AML-193 (cell line): ENCODE data around the gene FBXO11.
A peak's percentile ranks its signal among the peaks of the same experiment; 100 is the strongest.

Source experiments
- DNase-seq, 2 experiments: peaks; one replicate each; lab custom pipeline; 2025; lab: John Stamatoyannopoulos, UW

Gene FBXO11

DNA sequence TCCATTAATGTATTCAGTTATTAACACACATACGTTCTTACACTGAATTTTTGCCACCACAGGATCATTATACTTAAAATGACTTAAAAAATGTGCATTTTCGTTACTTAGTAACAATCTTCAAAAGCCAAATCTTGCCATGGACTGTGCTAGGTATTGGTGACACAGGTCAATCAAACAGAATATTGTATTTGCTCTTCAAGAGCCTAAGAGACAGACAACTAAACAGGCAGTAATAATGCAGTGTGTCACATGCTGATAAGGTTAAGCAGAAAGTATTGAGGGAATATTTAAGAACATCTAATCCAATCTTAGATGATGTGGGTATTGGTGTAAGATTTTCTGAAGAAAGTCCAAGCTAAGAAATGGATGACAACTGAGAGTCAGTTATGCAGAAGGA is 56.9 kb downstream of the FBXO11 start:
- no peak for DNase-seq

DNA sequence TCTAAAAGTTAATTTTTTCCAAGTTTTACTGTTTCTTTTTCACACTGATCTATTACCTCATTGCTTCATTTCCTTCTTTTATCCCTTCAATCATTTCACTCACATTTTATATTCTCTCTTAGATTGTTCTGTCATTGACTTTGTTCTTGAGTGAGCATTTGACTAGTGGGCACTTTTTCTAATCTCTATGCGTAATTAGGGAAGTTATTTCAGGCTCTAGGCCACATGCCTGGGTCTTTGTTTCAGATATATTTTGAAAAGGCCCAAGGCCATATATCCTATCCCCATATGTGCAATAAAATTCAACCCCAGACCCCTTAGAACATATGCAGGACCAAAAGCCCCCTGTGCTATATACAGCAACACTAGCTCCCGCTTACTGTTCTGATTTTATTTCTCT is 62.1 kb downstream of the FBXO11 start:
- DNase-seq, result no peak

DNA sequence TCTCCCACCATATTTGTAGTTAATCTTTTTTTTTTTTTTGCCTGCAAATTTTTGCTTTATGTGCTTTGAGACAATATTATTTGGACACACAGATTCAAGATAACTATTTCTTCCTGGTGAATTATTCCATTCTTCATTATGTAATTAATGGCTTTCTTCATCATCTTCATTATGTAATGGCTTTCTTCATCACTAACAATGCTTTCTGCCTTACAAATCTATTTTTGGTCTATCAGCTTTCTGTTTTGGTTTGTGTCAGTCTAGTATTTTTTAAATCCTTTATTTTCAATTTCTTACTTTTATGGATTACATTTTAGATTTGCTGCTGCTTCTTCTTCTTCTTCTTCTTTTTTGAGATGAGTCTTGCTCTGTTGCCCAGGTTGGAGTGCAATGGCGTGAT is 62.9 kb downstream of the FBXO11 start:
- DNase-seq, result no peak

DNA sequence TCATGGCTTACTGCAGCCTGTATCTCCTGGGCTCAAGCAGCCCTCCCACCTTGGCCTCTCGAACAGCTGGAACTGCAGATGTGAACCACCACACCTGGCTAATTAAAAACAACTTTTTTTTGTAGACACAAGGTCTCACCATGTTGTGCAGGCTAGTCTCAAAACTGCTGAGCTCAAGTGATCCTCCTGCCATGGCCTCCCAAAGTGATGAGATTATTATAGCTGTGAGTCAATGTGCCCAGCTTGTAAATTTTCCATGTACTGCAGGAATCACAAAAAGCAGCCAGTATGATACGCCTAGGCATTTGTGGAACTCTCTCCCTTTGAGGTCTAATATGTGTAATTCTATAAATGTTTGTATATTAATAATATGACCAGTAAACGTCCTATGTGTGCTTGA is 63.5 kb downstream of the FBXO11 start:
- no peak for DNase-seq

DNA sequence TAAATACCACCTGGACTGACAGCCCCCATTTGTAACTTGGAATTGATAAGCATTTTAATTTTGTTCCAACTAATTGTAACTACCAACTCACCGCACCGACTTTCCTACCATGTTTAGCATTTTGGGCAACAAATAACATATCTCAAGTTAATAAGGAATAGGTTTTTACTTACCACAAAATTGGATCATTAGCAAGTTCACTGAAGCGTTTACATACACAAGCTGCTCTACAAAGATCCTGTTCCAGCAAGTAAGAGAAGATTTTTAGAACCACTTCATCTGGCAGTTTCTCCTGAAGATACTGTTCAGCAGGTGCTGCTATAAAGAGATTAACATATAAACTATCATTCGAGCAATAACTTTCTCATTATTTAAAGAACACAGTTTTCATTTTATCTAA is 67.6 kb downstream of the FBXO11 start:
- DNase-seq, result no peak

DNA sequence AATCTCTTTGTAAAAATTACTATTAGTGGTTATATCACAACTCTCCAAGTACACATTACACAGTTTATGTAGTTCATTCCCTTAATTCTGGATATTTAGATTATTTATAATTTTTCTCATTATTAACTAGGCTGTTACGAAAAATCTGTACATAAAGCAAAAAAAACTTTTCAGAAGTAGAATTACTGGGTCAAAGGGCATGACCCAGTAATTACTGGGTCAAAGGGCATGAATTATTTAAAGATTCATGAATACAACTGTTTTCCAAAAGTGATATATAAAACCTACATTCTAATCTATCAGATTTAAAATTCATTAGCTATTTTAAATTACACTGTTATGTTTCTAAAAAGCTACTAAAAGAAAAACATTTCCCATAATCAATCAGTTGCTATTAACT is 68.0 kb downstream of the FBXO11 start:
- no peak for DNase-seq

DNA sequence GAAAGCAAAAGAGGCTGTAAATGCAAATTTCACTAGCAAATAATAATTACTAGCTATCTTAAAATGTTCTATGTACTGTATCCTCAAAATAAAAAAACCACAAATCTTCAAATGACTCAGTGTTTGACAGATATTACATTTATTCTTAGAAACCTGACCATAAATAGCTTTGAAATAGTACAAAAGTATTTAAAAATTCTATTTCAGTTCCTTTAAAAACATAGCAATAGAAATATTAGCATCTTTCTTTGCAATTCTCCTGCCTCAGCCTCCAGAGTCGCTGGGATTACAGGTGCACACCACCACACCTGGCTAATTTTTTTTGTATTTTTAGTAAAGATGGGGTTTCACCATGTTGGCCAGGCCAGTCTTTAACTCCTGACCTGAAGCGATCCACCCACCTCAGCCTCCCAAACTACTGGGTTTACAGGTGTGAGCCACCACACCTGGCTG is 72.8 kb downstream of the FBXO11 start:
- no peak for DNase-seq

DNA sequence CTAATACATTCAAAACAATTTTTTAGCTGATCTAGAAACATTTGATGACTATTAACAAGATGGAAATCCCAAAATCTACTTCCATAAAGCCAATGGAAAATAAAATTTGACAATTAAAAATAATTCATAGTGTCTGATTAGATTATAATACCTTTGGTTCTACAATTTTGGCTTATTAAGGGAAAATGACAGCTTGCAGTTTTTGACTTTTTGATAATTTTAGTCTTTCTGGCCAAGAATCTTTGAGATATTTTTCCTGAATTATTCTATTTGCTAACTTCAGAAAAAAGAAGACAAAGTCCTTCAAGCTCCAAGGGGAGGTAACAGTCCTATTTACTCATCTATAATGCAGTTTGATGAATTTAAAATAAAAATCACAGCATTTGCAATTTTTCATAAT is 83.8 kb downstream of the FBXO11 start:
- DNase-seq, result no peak

DNA sequence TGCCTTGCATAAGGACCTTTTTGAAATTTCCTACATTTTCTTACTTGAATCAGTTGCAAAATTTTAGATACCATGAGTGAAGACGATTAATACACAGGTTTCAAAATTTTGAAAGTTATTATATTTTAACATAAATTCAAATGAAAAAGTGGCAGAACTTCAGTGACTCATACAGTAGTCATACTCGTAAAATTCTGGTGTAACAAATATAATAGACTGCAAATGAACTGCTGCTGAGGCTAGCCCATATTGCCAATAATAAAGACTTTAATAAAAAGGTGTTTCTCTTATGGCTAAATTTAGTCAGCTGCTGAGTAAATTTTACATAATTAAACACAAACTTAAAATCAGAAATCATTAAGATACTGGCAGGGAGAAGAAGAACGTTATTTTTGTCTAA is 86.5 kb downstream of the FBXO11 start:
- DNase-seq, result no peak

DNA sequence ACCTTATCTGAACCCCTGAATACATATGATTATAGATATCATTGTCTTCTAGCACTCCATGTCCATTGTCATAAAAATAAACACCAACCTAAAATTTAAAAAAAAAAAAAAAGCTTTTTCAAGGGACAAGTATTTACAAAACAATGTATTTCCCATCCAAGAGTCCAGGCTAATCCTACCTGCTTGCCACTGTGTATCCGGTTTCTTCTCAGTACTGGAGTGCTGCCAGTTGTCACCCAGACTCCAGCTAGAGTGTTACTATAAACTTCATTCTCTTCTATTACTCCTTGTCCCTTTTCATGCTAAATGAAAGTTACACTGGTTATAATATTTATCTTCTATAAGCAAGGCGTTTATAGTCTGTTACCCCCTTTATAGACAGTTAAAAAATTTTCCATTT is 87.5 kb downstream of the FBXO11 start:
- DNase-seq, result no peak

DNA sequence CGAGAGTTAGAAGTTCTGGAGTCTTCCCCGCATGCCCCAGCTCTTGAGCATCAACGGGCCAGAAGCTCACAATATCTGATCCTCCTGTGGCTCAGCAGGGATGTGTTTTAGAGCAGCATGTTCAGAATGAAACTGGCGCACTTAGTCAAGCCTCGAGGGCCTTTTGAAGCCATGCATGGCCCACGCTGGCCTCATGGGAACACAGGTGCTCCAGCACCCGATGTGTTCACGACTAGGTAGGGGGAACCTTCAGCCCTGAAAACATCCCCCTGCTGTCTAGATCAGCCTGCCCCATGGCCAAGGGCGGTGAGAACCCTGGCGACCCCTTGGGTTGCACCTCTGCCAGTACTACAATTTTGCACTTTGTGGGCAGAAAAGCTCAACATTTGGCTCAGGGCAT is 90.5 kb downstream of the FBXO11 start:
- no peak for DNase-seq

DNA sequence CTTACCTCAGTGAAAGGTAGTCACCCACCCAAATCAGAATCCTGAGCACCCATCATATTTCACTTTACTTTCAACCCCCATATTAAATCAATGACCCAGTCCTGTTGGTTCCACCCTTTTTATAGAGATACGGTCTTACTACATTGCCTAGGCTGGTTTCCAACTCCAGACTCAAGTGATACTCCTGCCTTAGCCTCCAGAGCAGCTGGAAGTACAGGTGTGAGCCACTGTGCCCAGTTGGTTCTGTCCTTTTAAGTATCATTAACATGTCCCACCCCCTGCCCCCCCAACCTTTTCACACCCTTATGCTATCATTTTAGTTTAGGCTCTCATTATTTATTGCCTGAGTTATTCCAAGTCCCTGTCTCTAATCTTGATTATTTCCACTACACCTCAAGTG is 94.6 kb downstream of the FBXO11 start:
- DNase-seq, result no peak

DNA sequence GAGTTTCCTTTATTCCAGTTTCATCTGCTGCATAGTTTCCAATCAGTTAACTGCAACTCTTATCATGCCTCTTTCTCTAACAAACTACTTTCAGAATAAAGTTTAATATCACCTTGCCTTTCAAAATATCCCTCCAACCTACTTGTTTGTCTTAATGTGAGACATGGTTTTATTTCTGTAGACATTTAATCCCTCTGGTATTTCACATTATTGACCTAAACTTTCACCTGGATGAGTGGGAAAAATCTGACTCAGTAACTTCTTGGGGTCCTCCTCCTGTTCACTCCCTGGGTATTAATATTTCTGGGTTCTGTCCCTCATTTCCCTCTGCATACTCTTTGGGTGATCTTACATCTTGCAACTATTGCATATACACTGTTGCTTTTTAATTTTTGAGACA is 95.4 kb downstream of the FBXO11 start:
- no peak for DNase-seq

DNA sequence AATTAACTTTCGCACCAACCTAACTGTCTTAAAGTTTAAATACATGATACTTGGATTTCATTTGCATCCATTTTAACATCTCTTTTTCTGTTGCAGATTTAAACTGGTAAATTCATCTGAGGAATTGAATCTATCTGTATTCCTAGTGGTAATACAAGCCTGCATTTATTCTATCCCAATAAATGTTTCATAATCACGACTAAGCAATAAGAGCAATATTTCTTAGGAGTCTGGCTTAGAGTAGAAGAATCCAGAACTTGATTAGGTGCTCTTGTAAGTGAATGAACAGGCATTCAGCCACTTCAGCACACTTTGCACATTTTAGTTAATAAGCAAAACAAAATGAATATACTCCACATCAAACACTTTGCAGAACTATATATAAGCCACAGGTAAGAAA is 96.4 kb downstream of the FBXO11 start:
- no peak for DNase-seq

DNA sequence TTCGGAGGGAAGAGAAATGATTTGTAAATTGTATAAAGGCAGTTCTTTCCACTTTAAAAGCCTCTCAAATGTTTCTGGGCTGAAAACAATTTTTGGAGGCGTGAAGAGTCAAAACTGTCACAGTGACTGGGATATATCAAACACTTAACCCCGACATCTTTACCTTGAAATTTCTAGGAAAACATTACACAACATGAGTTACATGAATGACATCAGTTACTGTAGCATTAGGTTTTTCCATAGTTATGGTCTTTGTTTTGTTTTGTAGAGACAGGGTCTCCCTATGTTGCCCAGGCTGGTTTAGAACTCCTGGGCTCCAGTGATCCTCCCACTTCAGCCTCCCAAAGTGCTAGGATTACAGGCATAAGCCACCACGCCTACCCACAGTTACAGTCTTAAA is 97.7 kb downstream of the FBXO11 start:
- DNase-seq, result no peak

DNA sequence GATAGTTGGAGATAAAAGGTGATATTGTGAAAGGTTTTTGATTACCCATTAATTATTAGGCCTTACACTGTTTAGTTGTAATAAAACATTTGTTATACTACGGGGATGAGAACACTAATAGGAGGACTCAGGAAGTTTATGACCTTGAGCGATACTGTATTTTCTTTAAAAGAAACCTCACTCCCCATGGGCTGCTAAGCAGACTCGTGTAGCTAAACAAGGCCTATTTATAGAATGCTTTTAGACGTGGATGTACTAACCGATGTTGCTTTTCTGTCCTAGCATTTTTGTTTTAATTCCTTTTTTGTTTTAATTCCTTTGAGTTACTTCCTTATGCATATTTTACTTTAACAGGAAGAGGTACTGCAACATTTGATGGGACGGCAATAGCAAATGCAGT is 100.4 kb downstream of the FBXO11 start:
- no peak for DNase-seq

DNA sequence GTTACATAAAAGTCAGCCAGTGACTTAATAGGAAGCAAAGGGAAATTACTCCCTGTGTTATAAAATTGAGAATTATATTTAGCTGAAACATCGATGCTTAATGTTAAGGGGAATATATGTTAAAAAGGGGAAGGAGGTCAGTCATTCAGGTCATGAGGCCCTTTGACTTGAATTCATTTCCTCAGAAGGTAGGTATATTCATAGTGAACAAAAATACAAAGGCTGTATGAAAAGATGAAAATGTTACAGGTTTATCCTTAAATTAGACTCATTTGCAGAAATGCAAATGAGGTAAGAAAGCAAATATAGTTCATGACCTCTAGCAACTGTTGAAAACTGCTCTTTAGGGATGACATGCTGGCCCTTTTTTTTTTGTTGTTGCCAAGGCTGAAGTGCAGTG is 102.5 kb downstream of the FBXO11 start:
- no peak for DNase-seq

DNA sequence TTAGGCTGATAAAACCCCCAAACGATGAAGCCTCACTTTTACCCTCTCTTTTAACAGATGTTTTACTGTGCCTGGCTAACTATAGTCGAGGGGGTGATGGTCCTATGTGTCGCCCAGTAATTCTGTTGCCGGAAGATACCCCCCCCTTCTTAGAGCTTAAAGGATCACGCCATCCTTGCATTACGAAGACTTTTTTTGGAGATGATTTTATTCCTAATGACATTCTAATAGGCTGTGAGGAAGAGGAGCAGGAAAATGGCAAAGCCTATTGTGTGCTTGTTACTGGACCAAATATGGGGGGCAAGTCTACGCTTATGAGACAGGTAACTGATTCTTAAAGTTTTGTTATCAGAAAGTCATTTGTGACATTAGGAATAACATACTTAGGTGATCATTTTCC is 102.9 kb downstream of the FBXO11 start:
- DNase-seq, result no peak

DNA sequence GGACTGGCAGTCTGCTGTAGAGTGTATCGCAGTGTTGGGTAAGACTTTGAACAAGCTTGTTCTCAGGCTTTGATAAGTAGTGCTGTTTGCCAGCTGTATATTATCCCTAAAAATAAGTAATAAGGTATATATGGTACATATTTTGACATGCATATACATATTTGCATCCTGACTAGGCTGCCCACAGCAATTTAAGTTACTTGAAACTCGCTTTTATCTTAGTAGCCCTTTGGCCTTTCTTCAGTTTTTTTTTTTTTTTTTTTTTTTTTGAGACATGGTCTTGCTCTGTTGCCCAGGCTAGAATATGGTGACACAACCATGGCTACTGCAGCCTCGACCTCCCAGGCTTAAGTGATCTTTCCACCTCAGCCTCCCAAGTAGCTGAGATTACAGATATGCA is 105.2 kb downstream of the FBXO11 start:
- no peak for DNase-seq

DNA sequence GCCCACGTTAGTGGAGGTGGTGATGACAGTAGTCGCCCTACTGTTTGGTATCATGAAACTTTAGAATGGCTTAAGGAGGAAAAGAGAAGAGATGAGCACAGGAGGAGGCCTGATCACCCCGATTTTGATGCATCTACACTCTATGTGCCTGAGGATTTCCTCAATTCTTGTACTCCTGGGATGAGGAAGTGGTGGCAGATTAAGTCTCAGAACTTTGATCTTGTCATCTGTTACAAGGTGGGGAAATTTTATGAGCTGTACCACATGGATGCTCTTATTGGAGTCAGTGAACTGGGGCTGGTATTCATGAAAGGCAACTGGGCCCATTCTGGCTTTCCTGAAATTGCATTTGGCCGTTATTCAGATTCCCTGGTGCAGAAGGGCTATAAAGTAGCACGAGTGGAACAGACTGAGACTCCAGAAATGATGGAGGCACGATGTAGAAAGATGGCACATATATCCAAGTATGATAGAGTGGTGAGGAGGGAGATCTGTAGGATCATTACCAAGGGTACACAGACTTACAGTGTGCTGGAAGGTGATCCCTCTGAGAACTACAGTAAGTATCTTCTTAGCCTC is 107.2 kb downstream of the FBXO11 start:
- no peak for DNase-seq

DNA sequence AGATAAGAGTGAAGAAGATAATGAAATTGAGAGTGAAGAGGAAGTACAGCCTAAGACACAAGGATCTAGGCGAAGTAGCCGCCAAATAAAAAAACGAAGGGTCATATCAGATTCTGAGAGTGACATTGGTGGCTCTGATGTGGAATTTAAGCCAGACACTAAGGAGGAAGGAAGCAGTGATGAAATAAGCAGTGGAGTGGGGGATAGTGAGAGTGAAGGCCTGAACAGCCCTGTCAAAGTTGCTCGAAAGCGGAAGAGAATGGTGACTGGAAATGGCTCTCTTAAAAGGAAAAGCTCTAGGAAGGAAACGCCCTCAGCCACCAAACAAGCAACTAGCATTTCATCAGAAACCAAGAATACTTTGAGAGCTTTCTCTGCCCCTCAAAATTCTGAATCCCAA is 107.7 kb downstream of the FBXO11 start:
- peak; percentile 18 to 36 for DNase-seq

DNA sequence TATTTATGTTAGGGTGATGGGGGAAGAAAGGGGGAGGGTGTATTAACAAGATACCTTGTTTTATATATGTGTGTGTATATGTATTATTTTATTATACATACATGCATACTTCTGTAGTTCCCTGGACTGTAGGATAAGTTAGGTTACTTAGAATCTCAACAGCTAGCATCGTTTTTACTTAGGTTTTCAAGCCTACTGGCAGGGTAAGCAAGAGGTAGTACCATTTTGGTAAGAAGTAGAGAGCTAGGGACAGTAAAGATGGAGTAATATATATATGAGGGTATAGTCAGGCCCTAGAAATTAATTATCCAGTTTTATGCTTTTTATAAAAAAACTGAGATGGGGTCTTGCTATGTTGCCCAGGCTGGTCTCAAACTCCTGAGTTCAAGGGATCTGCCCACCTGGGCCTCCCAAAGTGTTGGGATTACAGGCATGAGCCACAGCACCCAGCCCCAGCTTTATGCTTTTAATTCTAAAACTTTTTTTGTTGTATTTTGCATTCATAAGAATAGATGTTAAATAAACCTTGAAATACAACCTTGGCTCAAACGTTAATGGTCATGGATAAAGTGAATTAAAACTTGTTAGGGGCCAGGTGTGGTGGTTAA is 110.1 kb downstream of the FBXO11 start:
- no peak for DNase-seq

DNA sequence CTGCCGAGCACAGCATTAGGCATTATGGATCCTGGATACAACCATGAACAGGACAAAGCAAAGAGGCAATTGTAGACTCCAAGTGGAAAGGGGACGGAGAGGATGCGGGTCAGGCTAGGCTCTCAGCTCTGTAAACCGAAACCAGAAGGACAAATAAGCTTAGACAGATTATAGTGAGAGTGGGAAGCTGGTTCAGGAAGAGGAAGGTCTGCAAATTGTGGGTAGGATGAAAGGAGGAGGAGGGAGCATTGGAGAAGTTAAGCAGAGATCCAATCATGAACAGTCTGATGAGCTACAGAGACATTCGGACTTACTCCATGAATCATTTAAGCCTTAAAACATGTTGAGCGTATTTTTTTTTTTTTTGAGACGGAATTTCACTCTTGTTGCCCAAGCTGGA is 120.3 kb downstream of the FBXO11 start:
- DNase-seq, result peak; percentile 78

DNA sequence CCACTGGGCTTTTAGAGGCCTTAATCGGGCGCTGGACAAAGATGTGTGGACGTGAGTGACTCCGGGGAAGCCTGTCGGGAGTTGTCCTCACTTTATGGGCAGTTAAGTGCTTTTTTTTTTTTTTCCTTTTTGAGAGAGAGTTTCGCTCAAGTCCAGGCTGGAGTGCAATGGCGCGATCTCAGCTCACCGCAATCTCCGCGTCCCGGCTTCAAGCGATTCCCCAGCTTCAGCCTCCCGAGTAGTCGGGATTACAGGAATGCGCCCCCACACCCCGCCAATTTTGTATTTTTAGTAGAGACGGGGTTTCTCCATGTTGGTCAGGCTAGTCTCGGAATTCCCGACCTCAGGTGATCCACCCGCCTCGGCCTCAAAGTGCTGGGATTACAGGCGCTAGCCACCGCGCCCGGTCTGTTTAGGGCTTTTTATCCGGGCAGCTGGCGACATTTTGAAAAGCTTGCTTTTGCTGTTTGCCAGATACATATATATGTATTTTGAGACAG is 121.9 kb downstream of the FBXO11 start:
- no peak for DNase-seq
